GM10847 (cell line): Measurements from ENCODE around the gene PHF14.

Source experiments
- POLR2A ChIP-seq: IDR thresholded peaks from 2 replicates; pipeline ENCODE4 v1.6.1; 2011; ENCODE audit not compliant: insufficient read length; ENCODE audit errors: extremely low read depth

Gene PHF14

DNA sequence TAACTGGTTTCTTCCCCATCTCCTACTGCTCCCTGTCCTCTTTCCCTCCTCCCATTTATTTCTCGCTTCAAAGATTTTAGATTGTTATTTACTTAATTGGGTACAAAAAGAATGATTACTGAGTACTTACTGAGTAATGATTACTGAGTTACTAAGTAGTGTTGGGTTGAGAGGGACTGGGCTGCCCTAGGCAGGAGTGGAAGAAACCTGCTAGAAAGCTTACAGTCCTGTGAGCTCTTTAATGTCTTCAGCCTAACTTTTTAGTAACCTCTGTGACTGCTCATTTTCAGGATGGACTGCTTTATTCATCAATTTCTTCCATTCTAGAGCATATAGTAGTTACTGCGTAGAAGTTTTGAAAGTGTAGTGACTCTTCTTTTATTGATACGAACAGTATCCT, 7.6 kb downstream of the PHF14 start:
- no peak for TF ChIP-seq POLR2A

DNA sequence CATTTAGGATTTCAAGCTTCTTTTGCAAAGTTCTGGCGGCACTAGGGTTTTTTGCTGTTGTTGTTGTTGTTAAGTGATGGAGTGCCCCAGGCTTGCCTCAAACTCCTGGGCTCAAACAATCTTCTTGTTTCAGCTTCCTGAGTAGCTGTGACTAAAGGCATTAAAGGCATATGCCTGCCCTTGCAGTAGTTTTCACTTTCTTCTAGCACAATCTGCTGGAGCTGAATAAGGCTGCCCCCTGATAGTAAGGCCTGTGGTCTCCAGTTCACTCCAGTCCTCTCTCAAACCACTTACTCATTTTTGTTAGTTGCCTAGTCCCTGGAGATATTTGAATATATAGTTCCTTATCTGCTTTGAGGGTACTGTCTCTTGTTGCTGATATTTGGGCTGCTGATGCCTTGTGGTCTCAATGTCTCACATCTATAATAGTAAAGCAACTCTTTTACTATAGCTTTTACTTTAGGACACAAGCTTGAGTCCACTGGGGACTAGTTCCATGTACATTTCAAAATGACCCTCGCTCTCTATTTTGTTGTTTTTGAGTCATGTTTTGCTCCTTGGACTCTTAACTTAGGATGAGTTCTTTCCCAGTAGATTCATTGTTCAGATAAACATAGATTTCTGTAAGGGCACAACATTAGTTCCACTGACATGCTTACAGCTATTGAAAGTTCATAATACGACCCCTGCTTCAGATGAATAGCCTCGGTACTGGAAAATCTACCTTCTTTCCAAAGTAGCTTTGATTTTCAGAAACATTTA, 25.5 kb downstream of the PHF14 start:
- no peak for TF ChIP-seq POLR2A

DNA sequence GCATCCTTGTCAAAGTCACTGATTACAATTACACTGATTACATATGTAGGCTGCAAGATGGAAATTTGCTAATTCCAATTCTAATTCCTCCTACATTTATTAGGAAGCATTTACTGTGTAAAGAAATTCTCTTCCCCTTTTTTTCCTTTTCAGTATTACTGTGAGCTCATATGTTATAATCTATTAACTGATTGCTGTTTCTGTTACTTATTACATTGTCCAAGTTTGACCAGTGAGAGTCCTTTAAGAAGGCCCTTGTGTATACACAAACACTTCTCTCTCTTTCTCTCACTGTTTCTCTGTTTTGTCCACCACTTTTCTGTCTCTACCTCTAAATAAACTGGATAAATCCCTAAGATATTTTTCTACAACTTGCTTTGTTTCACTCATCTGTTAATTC, 31.5 kb downstream of the PHF14 start:
- TF ChIP-seq POLR2A, result no peak

DNA sequence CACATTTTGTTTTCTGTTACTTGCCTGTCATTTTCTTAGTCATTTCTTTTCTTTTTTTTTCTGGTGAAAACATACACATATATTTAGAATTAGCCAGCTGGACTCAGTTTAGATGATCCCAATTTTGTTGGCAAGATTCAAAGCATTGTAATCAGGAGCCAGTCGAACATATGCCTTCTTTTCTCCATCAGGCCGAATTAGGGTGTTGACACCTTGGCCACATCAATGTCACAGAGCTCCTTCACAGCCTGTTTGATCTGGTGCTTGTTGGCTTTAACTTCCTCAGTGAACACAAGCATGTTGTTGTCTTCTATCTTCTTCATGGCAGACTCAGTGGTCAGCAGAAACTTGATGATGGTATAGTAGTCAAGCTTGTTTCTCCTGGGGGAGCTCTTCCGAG, 32.6 kb downstream of the PHF14 start:
- no peak for TF ChIP-seq POLR2A

DNA sequence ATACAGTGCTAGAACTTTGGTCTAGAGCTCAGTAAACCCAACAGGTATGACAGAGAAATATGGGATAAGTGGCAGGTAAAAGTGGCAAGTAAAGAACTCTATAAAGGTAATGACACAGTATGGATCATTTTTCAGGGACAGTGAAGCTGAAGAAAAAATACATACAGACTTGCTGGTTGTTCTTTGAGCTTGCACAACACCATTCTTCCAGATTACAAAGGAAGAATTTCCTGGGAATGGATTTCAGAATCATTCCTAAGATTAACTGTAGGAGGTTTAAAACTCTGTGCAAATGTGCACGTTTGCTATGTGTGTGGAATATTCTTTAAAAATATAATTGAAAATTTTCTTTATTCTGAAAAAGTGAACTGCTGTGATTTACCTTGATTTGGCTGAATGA, 36.0 kb downstream of the PHF14 start:
- TF ChIP-seq POLR2A, result no peak

DNA sequence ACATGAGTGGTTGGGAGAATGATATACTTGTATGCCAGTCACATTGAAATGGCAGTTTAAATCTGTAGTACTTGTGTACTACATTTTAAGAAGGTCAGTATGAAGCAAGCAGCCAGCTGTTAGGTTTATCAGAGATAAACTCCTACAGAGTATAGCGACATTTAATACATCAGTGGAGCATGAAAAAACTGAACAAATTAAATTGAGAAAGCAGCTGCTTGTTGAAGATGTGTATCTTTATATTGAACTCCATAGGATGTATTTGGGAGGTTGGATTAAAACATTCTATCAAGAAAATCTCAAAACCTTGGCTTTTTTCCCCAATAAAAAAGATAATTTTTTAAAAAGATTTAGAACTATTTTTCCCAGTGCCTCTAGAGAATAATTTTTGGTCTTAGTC, 47.8 kb downstream of the PHF14 start:
- no peak for TF ChIP-seq POLR2A

DNA sequence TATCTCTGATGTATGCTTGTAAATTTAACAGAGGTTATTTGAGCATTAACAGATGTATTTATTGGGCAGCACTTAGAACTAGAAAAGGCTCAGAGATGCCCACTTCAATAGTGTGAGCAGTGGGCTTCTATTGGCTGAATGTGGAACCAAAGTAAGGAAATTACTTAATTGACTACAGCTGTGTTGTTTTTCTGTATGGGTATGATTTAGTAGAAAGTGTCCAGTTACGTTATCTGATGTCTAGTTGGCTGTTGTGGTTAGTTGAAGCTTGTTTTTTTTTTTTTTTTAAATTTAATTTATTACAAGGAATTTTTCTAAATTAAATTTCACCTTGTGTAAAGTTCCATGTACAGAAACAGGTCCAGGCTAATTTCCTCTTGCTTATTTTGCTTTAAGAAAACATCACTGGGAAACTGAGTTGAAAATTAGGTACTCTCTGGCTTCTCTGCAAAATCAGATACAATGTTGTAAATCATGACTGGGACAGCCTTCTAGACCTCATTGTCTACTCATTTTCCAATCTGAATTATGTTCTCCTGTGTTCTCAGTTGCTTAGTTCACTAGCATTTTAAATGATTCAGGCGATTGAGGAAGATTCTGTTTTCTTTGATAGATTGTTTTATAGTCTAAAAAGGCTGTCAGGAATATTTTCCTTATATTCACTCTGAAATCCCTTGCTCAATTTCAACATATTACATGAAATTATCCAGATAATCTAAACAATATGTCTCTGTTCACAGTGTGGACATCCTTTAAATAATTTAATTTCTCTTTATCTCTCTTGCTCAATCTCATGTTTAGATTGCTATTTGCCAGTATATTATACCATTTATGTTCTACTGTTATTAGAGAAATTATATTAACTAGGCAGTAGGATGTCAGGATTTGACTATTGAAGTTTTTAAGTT, 53.0 kb downstream of the PHF14 start:
- TF ChIP-seq POLR2A, result no peak

DNA sequence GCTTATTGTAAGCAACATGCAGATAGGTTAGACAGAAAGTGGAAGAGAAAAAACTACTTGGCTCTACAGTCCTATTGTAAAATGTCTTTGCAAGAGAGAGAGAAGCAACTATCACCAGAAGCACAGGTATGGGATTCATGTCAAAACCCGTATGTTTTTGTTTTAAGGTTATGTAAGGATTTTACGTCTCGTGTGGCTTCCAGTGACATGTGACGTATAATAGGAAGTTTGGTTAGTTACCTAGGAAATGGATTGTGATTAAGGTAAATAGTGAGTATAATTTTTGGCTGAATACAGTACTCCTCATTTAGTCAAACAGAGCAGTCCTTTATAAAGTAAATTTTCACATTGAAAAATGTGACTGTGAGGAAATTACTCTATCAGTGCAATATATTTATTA, 62.0 kb downstream of the PHF14 start:
- no peak for TF ChIP-seq POLR2A

DNA sequence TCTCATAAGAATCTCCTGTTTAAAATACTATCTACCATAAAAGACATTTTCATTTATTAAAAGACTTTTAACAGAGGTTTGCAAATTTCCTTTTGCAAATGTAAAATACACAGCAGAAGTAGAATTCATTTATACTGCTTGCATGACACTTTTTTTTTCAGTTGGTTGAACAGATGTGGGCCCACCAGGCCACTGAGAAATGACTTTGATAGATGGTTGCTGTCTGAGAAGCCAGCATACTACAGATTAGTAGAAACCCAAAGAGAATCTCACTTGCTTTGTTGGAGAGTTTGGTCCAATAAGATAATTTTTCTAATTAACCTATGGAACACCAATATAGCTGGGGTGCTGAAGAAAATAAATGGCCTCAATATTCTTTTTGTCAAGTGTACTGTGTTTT, 66.3 kb downstream of the PHF14 start:
- no peak for TF ChIP-seq POLR2A

DNA sequence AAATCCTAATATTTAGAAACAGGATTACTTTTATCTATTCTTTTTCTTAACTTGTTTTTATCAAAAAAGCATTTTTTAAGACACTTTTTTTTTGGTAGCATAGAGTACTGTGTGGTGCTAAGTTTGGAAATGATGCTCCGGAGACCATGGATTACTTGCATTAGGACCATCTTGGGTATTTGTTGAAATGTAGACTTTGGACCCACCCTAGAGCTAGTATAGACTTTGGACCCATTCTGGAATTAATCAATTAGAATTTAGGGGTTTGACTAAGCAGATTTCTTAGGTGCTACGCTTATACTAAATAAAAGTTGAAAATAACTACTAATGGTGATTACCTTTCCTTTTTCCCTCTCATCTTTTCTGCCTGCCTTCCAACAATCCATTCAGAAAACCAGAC, 80.4 kb downstream of the PHF14 start:
- TF ChIP-seq POLR2A, result no peak

DNA sequence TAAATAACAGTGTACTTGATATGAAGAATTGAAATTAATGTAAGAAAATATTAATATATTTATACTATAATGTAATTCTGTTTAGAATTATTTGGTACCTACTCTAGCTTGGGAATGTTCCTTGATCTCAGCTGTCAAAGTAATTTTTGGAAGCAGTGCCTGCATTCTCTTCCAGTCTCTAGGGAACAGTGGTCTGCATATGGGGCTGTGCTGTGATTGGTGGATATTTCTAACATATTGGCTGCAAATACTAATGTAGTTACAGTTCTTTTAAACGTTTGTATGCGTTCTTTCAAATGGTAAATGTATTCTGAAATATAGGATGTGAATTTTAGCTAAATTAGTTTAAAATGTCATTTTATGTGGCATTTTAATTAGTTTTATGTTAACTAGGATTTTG, 87.2 kb downstream of the PHF14 start:
- no peak for TF ChIP-seq POLR2A

DNA sequence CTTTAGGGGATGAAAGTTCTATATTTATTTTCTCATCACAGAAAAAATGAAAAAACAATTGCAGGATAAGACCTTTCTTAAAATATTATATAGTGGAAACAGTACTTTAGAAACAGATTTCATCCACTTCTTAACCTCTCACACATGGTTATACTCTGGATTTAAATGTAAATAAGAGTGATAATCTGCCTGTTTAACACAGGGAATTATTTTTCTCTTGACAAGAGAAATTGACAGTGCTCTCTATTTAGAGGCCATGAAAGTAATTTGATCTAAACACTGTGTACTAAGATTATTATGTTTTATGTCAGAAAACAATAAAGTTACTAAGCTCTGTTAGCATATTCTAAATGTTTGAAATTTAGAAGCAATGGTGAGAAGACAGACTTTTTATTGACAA, 88.4 kb downstream of the PHF14 start:
- no peak for TF ChIP-seq POLR2A

DNA sequence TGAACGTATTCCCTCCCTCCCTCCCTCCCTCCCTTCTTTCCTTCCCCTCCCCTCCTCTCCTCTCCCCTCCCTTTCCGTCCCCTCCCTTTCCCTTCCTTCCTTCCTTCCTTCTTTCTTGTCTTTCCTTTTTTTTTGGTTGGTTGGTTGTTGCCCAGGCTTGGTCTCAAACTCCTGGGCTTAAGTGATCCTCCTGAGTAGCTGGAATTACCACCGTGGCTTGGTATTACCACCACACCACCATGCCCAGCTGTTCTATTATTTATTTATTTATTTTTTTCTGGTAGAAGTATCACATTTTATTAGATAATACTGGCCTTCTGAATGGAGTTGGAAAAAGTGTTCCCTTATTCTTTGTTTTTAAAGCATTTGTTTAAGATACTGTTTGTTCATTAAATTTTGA, 95.9 kb downstream of the PHF14 start:
- TF ChIP-seq POLR2A, result no peak

DNA sequence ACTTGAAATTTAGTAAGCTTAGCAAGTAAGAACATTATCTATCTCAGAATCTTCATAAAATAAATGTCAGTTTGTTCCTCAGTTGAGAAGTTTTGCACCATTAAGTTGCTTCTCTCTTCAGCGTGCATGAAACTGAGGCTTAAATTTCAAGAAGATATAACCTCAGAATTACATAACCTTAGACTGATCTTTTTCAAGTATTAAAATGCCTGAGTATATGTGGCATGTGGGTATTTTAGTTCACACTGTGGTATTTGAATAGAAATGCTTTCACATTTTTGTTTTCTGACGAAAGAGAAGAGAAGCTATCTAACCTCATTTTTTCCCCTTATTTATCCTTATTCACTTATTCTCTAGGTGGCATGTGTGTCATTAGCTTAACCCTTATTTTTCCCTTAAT, 104.1 kb downstream of the PHF14 start:
- TF ChIP-seq POLR2A, result no peak

DNA sequence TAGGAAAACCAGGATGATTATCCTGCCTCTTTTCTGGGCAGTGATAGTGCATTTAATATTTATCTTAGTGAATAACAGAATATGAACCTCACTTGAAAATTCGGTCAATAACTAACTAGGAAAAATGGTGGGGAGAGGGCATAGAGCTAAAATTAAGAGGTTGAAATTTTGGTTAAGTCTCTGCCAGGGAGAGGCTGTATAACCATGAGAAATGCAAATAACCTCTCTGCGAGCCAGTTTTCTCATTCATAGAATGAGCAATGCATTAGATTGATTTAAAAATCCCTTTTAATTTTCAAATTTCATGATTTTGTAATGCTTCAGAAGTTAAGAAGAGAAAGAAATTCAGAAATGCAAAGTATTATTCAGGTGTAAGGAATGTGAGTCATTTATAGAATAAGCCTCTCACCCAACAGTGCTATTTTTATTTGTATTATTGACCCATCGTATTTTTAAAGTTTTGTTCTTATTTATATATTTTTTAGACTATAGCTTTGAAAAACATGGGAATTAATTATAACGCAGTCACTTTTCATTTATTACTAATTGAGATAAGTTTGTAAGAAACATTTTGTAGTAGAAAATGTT, 104.7 kb downstream of the PHF14 start:
- no peak for TF ChIP-seq POLR2A

DNA sequence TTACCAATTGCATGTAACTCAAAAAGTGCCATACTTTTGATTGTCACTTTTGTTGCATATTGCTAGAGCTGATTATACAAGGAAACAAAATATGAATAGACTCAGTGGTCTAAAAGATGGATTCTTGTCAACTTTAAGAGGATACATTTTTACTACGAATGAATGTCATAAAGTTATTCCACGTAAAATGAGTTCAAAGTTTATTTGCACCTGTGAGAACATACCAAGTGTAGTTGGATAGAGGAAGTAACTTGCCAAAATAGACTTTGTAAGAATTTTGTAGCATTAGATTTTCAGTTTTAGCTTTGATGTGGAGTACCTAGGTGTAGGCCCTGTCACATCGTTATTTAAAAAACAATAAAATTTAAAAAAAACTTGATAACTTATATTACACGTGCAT, 106.2 kb downstream of the PHF14 start:
- no peak for TF ChIP-seq POLR2A

DNA sequence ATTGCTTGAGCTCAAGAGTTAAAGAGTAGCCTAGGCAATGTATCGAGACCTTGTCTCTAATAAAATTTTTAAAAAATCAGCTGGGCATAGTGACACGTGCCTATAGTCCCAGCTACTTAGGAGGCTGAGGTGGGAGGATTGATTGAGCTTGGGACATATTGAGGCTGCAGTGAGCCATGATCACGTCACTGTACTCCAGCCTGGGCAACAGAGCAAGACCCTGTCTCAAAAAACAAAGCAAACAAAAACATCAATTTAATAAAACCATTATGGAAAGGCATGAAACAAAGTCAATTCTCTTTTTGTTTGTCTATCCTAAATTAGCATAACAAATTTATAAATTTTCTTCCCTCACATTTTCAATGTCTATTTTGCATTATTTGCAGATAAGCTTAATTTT, 108.4 kb downstream of the PHF14 start:
- no peak for TF ChIP-seq POLR2A
